ENCODE results near the gene AKNA.

Gene AKNA

GRCh38 chr9:114431770-114432169, 44.0 kb upstream of the AKNA start:
- Histone ChIP-seq H3K4me3 (no peak overlapping the region), H3K27ac (no peak overlapping the region)
- TF ChIP-seq CTCF (IDR thresholded peaks at IDR 0.05), result no peak
- DNase-seq (ENCODE audit: low spot score), result no peak

GRCh38 chr9:114431003-114431402, 43.2 kb upstream of the AKNA start:
- H3K27ac ChIP-seq, result no peak overlapping the region
- DNase-seq (ENCODE audit: low spot score), result no peak
- no peak for TF ChIP-seq CTCF (IDR thresholded peaks at IDR 0.05)
- no peak overlapping the region for H3K4me3 ChIP-seq

GRCh38 chr9:114430457-114430856, 42.7 kb upstream of the AKNA start:
- Histone ChIP-seq H3K27ac (no peak overlapping the region), H3K4me3 (no peak overlapping the region)
- no peak for TF ChIP-seq CTCF (IDR thresholded peaks at IDR 0.05)
- no peak for DNase-seq (ENCODE audit: low spot score)

- Histone ChIP-seq H3K27ac (no peak overlapping the region), H3K4me3 (no peak overlapping the region)
- TF ChIP-seq CTCF (IDR thresholded peaks at IDR 0.05), result no peak
- no peak for DNase-seq (ENCODE audit: low spot score)
These were observed 41.7 kb upstream of the AKNA start for GRCh38 chr9:114429488-114429887.

GRCh38 chr9:114428466-114428865, 40.7 kb upstream of the AKNA start:
- no peak for DNase-seq (ENCODE audit: low spot score)
- no peak overlapping the region for H3K4me3 ChIP-seq
- TF ChIP-seq CTCF (IDR thresholded peaks at IDR 0.05), result no peak
- no peak overlapping the region for H3K27ac ChIP-seq

- no peak for TF ChIP-seq CTCF (IDR thresholded peaks at IDR 0.05)
- no peak for DNase-seq (ENCODE audit: low spot score)
- H3K4me3 ChIP-seq, result no peak overlapping the region
- H3K27ac ChIP-seq, result no peak overlapping the region
These were observed 39.9 kb upstream of the AKNA start for GRCh38 chr9:114427644-114428043.

- DNase-seq (ENCODE audit: low spot score), result no peak
- H3K27ac ChIP-seq, result no peak overlapping the region
- no peak for TF ChIP-seq CTCF (IDR thresholded peaks at IDR 0.05)
- H3K4me3 ChIP-seq, result no peak overlapping the region
These were observed 38.5 kb upstream of the AKNA start for GRCh38 chr9:114426046-114426948.

All from coronary artery (tissue), 2 donors.